Esophagus squamous epithelium (tissue), 4 donors: ENCODE data around the gene ETV6.

Source experiments
- POLR2A ChIP-seq, 4 donors: fragments of 450-650 bp; IDR thresholded peaks; one replicate each; pipeline ENCODE4 v1.6.1; 2017; ENCODE audit warnings: antibody characterized with exemption in 4 of 4, mild to moderate bottlenecking in 4 of 4, moderate library complexity in 3 of 4
- TF ChIP-seq, protein P1 (sequence below), 6 experiments: fragments of 450-650 bp in 4 of 6; fragments of 200-600 bp in 2 of 6; sonication (generic) in 2 of 6; IDR thresholded peaks; one replicate each; pipeline ENCODE4 v1.5.1; 2016 to 2019; ENCODE audit warnings: antibody characterized with exemption in 6 of 6, mild to moderate bottlenecking in 4 of 6, moderate library complexity in 4 of 6

GRCh38 chr12:11688831-11689230, 39.4 kb downstream of the ETV6 start:
- no peak for TF ChIP-seq POLR2A (IDR thresholded peaks at IDR 0.05)
- TF ChIP-seq, protein P1, sequence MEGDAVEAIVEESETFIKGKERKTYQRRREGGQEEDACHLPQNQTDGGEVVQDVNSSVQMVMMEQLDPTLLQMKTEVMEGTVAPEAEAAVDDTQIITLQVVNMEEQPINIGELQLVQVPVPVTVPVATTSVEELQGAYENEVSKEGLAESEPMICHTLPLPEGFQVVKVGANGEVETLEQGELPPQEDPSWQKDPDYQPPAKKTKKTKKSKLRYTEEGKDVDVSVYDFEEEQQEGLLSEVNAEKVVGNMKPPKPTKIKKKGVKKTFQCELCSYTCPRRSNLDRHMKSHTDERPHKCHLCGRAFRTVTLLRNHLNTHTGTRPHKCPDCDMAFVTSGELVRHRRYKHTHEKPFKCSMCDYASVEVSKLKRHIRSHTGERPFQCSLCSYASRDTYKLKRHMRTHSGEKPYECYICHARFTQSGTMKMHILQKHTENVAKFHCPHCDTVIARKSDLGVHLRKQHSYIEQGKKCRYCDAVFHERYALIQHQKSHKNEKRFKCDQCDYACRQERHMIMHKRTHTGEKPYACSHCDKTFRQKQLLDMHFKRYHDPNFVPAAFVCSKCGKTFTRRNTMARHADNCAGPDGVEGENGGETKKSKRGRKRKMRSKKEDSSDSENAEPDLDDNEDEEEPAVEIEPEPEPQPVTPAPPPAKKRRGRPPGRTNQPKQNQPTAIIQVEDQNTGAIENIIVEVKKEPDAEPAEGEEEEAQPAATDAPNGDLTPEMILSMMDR (IDR thresholded peaks at IDR 0.05) = no peak
